ENCODE measurements around the gene TNIK.

Gene TNIK

DNA sequence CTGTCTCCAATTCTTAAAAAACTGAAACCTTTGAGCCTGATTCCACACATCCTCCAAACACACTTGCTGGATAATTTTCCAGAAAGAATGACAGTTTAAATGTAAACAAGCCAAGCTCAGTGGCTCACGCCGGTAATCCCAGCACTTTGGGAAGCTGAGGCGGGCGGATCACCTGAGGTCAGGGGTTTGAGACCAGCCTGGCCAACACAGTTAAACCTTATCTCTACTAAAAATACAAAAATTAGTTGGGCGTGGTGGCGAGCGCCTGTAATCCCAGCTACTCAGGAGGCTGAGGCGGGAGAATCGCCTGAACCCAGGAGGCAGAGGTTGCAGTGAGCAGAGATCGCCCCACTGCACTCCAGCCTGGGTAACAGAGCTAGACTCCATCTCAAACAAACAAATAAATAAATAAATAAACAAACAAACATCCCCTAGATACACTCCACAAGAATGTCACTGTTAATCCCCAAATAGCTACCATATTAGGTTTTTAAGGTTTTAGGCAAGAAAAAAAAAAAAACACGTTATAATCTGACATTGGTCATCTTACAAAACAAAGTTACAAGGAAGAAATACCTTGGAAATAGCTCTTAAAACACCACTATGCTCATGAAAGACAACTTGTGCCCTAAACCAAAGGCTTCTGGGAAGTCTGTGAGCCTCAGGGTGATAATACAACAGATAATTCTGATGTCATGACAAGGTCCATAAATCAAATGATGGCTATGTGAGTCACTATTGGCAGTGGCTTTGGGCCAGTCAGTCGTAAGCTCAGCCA is 13.2 kb downstream of the TNIK start:
- peak; percentile 63 for DNase-seq (ENCODE audit: low read depth)
- TF ChIP-seq, protein P1, sequence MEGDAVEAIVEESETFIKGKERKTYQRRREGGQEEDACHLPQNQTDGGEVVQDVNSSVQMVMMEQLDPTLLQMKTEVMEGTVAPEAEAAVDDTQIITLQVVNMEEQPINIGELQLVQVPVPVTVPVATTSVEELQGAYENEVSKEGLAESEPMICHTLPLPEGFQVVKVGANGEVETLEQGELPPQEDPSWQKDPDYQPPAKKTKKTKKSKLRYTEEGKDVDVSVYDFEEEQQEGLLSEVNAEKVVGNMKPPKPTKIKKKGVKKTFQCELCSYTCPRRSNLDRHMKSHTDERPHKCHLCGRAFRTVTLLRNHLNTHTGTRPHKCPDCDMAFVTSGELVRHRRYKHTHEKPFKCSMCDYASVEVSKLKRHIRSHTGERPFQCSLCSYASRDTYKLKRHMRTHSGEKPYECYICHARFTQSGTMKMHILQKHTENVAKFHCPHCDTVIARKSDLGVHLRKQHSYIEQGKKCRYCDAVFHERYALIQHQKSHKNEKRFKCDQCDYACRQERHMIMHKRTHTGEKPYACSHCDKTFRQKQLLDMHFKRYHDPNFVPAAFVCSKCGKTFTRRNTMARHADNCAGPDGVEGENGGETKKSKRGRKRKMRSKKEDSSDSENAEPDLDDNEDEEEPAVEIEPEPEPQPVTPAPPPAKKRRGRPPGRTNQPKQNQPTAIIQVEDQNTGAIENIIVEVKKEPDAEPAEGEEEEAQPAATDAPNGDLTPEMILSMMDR (conservative IDR thresholded peaks at IDR 0.05; ENCODE audit: low read length): no peak
- H3K4me3 ChIP-seq (ENCODE audit: low read length): no peak overlapping the region

DNA sequence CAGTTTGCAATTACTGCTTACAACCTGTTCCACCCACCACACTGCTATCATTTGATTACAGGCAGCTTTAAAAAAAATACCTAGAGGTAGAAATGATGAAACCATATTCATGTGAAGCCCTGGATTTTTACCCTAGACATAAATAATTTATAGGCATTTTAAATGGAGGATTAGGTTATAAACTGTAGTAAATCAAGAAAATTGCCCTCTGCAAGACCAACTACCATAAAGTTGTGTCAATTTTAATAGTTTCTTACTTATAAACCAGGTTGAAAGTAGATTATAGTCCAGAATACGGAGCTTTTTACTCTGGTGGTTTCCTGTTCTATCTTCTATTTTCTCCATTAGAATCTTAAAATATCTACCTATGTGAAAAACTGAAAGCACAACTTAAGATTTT is 13.9 kb downstream of the TNIK start:
- no peak for DNase-seq (ENCODE audit: low read depth)
- TF ChIP-seq, protein P1 (conservative IDR thresholded peaks at IDR 0.05; ENCODE audit: low read length): no peak
- no peak overlapping the region for H3K4me3 ChIP-seq (ENCODE audit: low read length)

DNA sequence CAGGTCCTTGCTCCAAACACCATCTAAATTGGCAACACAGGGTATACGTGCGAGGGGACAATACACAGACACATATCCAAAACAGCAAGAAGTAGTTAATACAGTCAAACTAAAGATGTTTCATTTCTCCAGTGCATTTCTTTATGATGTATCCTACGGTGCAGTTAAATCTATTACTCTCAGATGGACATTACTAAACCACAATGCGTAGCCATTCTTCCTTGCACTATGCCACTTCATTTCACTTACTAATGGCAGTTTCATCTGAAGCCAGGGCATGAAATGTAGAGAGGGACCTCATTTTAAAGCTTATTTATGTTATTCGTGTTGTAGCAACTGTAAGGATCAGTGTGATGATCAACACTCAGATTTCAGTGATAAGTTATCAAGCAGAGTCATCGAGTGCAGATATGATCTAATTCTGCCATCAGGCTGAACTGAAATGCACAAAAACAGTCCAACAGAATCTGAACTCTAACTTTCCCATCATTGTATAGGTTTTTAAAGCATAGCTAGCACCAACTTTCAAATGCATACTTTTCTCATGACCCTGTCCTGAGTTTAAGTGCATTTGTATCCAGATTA is 14.5 kb downstream of the TNIK start:
- no peak overlapping the region for H3K4me3 ChIP-seq (ENCODE audit: low read length)
- TF ChIP-seq, protein P1 (conservative IDR thresholded peaks at IDR 0.05; ENCODE audit: low read length): no peak
- DNase-seq (ENCODE audit: low read depth): no peak

DNA sequence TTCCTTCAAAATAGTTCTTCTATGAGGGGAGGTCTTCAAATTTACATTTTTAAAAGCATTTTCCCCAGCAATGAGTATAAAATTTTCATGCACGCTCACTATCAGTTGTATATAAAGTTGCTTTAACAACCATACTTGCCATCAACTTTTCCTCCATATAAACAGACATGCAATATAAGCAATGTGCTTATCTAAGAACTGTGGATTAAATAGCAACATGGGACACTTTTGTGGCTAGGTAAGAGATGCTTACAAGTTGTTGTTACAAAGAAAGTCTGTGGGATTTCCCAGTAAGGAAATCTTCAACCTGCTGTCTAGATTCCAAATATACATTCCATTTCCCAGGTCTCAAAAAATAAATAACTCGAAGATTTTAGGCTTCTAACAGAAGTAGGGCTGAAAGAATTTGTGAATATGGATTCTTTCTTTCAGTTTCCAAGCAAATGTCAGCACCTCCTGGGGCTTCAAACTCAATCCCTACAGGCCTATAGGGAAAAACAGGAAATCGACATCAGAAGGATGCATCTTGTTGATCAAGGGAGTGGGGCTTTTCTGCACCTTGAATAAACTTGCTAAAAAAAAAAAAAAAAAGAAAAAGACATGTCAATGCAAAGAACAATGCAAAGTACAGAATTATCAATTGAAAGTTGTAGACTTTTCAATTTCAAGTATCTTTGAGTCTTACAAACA is 16.1 kb downstream of the TNIK start:
- no peak overlapping the region for H3K4me3 ChIP-seq (ENCODE audit: low read length)
- no peak for DNase-seq (ENCODE audit: low read depth)
- TF ChIP-seq, protein P1 (conservative IDR thresholded peaks at IDR 0.05; ENCODE audit: low read length): no peak

DNA sequence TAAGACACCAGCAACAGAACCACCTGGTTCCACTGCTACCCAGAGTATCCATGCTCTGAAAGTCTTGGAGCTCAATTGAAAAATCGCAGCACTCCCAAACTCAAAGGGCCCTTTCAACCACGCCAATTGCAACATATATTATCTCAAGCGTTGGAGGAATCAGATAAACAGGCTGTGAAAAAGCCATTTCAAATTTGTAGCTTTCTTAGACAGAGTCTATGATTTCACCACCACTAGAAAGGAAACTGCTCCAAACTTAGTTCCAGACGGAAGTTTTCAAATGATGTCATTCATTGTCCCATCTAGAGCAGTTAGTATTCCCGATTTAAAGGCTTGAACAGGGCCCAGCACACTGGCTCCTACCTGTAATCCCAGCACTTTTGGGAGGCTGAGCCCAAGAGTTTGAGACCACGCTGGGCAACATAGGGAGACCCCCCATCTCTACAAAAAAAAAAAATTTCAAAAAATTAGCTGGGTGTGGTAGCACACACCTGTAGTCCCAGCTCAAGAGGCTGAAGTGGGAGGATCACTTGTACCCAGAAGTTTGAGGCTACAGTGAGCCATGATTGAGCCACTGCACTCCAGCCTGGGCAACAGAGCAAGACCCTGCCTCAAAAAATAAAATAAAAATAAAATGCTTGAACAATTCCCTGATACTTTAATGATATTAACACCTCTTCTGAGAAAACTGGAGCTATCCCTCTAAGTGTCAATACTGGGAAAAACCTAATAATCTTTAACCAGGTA is 16.8 kb downstream of the TNIK start:
- no peak for DNase-seq (ENCODE audit: low read depth)
- TF ChIP-seq, protein P1 (conservative IDR thresholded peaks at IDR 0.05; ENCODE audit: low read length): no peak
- H3K4me3 ChIP-seq (ENCODE audit: low read length): no peak overlapping the region

DNA sequence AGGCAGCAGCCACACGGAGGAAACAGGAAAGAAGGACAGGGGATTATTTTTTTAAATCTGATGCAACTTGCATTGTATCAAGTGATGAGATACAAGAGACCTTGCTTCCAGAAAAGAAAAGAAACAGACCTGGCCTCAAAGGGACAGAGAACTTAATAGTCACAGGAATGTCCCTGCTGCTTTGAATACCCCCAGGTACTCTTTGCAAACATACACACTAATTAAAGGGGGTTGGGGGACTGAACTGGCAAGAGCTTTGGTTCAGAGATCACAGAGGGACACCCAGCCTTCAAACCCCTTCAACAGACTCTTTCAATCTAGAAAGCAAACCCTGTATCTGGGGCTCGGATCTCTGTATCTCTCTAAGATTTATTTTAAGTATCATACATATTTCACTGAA is 18.0 kb downstream of the TNIK start:
- TF ChIP-seq, protein P1 (conservative IDR thresholded peaks at IDR 0.05; ENCODE audit: low read length): no peak
- no peak for DNase-seq (ENCODE audit: low read depth)
- no peak overlapping the region for H3K4me3 ChIP-seq (ENCODE audit: low read length)
